Ascending aorta (tissue), 2 donors: ENCODE results near the gene OPRM1. TPM values are rescaled to one million over a fixed set of nuclear protein-coding genes. Genes with fewer than 3 reads are reported as not detected.

Experiments used
- DNase-seq, 2 donors: peaks; one replicate each; pipeline ENCODE4 v3.0.0-alpha.2; 2019; ENCODE audit warnings: low spot score in 2 of 2
- H3K27ac ChIP-seq, 2 donors: fragments of 200-600 bp; sonication (generic); one replicate each; pipeline ENCODE4 v1.5.1; 2016 to 2017; ENCODE audit warnings: mild to moderate bottlenecking in 1 of 2
- H3K27me3 ChIP-seq: fragments of 200-600 bp; sonication (generic); one replicate; pipeline ENCODE4 v1.5.1; 2017
- H3K36me3 ChIP-seq, 2 donors: fragments of 200-600 bp; sonication (generic); one replicate each; pipeline ENCODE4 v1.5.1; 2016
- H3K4me1 ChIP-seq, 2 donors: fragments of 200-600 bp; sonication (generic); one replicate each; pipeline ENCODE4 v1.5.1; 2016 to 2017; ENCODE audit warnings: mild to moderate bottlenecking in 1 of 2
- H3K4me3 ChIP-seq, 2 donors: fragments of 200-600 bp; sonication (generic); one replicate each; pipeline ENCODE4 v1.5.1; 2016 to 2017; ENCODE audit warnings: mild to moderate bottlenecking in 1 of 2
- H3K9me3 ChIP-seq, 2 donors: fragments of 200-600 bp; sonication (generic); one replicate each; pipeline ENCODE4 v1.5.1; 2016
- intact Hi-C: fragments of 100-400 bp; cut with DNase I; formaldehyde crosslinking; loops from one replicate; pipeline ENCODE4 v1.15.1; 2023
- total RNA-seq: library from RNA; depleted of rRNA; stranded (reverse); fragments of >200 nt; gene quantifications from one replicate; pipeline ENCODE4 v1.1.0, GENCODE V29; 2016
- TF ChIP-seq, protein P1 (sequence below), 3 experiments: fragments of 200-600 bp in 2 of 3; fragments of 450-650 bp in 1 of 3; sonication (generic) in 2 of 3; IDR thresholded peaks; one replicate each; pipeline ENCODE4 v1.5.1; 2016 to 2019; ENCODE audit warnings: antibody characterized with exemption in 3 of 3, mild to moderate bottlenecking in 1 of 3, moderate library complexity in 1 of 3

OPRM1 gene
- total RNA-seq, 1 donor from 2014 or later = not detected

DNA sequence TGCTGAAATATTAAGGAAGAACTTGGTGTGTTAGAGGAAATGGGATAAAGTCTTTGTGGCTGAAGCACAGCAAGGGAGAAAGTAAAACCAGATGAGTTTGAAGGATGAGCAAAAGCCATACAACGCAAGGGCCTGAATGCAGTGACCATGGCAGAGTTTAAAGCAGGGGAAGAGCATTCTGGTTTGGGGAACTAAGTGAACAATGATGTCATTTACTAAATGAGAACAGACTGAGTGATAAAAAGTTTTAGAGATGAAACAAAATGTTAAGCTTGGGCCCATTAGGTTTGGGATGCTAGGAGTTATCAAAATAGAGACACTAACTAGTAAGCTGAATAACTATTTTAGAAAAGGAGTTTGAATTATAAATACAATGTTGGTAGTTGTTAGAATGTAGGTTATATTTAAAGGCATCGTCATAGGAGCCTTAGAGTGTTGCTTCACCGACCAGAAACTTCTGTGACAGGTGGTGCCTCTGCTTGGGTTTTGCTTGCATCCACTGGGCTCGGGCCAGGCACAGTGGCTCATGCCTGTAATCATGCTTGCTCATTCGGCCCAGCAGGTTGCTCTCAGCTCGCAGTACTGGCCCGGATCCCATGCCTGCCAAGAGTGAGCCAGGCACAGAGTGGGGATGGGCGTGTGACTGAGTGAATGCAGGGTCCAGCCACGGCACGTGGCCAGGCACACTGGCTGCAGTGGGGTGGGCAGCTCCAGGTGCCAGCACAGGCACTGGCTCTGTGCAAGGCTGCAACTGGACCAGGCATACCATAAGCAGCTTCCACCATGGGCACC, 37.4 kb upstream of the OPRM1 start:
- intact Hi-C loops = no loop called here
- Histone ChIP-seq H3K36me3 (no peaks in the 10 kb centered on the region), H3K27ac (no peak overlapping the region), H3K27me3 (no peaks in the 10 kb centered on the region), H3K9me3 (no peaks in the 10 kb centered on the region), H3K4me1 (no peaks in the 10 kb centered on the region), H3K4me3 (no peak overlapping the region)
- TF ChIP-seq, protein P1, sequence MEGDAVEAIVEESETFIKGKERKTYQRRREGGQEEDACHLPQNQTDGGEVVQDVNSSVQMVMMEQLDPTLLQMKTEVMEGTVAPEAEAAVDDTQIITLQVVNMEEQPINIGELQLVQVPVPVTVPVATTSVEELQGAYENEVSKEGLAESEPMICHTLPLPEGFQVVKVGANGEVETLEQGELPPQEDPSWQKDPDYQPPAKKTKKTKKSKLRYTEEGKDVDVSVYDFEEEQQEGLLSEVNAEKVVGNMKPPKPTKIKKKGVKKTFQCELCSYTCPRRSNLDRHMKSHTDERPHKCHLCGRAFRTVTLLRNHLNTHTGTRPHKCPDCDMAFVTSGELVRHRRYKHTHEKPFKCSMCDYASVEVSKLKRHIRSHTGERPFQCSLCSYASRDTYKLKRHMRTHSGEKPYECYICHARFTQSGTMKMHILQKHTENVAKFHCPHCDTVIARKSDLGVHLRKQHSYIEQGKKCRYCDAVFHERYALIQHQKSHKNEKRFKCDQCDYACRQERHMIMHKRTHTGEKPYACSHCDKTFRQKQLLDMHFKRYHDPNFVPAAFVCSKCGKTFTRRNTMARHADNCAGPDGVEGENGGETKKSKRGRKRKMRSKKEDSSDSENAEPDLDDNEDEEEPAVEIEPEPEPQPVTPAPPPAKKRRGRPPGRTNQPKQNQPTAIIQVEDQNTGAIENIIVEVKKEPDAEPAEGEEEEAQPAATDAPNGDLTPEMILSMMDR (IDR thresholded peaks at IDR 0.05) = no peak
- DNase-seq = no peak

DNA sequence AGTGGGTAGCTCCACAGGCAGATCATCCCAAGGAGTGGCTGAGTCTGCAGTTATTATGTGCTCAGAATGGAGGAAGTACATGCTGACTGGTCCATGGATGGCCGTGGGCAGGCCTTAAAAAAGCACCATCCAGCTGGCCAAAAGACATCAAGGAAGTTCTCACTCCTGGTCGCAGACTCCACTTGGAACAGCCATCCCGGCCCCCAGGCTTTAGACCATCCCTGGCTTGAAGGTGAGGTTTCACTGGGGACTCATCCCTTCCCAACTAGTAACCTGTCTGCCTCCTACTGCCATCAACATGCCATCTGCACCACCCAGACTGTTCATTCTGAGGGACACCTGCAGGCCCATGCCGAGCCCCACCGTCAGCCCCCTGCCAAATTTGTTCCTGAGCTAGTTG, 36.1 kb upstream of the OPRM1 start:
- no peaks in the 10 kb centered on the region for H3K9me3 ChIP-seq
- no peaks in the 10 kb centered on the region for H3K27me3 ChIP-seq
- TF ChIP-seq, protein P1 (IDR thresholded peaks at IDR 0.05) = no peak
- H3K27ac ChIP-seq = no peak overlapping the region
- H3K4me1 ChIP-seq = no peaks in the 10 kb centered on the region
- no peaks in the 10 kb centered on the region for H3K36me3 ChIP-seq
- intact Hi-C loops = no loop called here
- DNase-seq = no peak
- H3K4me3 ChIP-seq = no peak overlapping the region

DNA sequence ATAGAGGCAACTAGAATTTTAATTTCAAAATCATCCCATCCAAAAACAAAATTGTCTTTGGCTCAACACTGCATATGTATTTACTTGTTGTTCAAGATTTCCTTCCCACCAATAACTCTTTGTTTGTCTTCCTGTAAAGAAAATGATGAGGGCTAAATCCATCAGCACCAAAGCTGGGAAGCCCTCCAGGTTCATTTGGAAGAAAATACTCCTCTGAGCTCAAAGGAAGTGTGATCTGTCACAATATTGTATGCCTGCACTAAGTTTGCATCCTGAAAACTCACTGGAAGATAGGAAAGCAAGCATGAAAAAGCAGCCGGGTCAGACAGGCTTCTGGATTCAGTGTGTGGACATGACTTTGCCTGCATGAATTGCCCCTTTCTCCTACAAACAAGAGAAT, 28.7 kb upstream of the OPRM1 start:
- no peak overlapping the region for H3K27ac ChIP-seq
- TF ChIP-seq, protein P1 (IDR thresholded peaks at IDR 0.05) = no peak
- intact Hi-C loops = no loop called here

DNA sequence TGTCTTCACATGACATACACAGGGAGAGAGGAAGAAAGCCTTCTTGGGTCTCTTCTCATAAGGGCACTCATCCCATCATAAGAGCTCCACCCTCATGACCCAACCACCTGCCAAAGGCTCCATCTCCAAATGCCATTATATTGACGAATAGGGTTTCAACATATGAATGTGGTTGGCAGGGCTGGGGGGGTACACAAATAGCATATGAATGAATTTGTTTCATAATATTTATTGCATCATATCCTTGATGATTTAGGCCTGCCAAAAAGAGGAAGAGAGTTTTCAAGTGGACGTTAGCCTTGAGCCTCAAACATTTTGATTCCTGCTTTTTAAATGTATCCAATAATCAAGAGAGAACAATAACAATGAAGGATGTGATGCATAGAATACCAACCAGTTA, 26.2 kb upstream of the OPRM1 start:
- TF ChIP-seq, protein P1 (IDR thresholded peaks at IDR 0.05) = no peak
- intact Hi-C loops = no loop called here
- Histone ChIP-seq H3K9me3 (no peaks in the 10 kb centered on the region), H3K27ac (no peak overlapping the region), H3K36me3 (no peaks in the 10 kb centered on the region), H3K4me3 (no peak overlapping the region), H3K27me3 (no peaks in the 10 kb centered on the region), H3K4me1 (no peaks in the 10 kb centered on the region)
- no peak for DNase-seq

More for the DNA sequence above, 28.7 kb upstream of the OPRM1 start:
- no peak overlapping the region for H3K4me3 ChIP-seq
- H3K9me3 ChIP-seq = no peaks in the 10 kb centered on the region
- H3K27me3 ChIP-seq = no peaks in the 10 kb centered on the region
- DNase-seq = no peak
- no peaks in the 10 kb centered on the region for H3K36me3 ChIP-seq
- H3K4me1 ChIP-seq = no peaks in the 10 kb centered on the region

DNA sequence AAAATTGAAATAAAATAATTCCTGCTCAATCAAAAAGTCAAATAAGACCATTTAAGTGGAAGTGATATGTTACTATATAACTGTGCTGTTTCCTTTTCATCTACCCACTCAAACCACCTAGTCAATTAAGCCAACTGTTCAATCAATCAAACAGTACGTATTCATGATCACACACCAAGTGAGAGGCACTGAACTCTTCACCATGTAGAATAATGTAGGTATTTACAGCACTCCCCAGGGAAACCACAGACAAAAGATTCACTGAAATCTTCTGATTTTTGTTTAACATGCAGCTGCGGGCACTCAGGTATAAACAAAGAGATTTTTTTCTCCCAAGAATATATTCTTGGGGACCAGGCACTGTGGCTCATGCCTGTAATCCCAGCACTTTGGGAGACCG, 21.3 kb upstream of the OPRM1 start:
- Histone ChIP-seq H3K9me3 (peaks cover 0 to 11% of the 10 kb centered on the region in 2 donors), H3K27me3 (no peaks in the 10 kb centered on the region), H3K27ac (no peak overlapping the region), H3K4me3 (no peak overlapping the region), H3K4me1 (no peaks in the 10 kb centered on the region), H3K36me3 (no peaks in the 10 kb centered on the region)
- TF ChIP-seq, protein P1 (IDR thresholded peaks at IDR 0.05) = no peak
- intact Hi-C loops = no loop called here
- no peak for DNase-seq
